Hepatocyte (in vitro differentiated cells): Measurements from ENCODE around the gene FAM117B. TPM values are rescaled to one million over a fixed set of nuclear protein-coding genes. Genes with fewer than 3 reads are reported as not detected.
A peak's percentile ranks its signal among the peaks of the same experiment; 100 is the strongest.

ENCODE experiments used
- DNase-seq: peaks from one replicate; pipeline ENCODE4 v3.0.0-alpha.2; 2016; ENCODE audit warnings: low spot score
- H2AFZ ChIP-seq: fragments of 200-600 bp; sonication (generic); 2 replicates; pipeline ENCODE4 v1.6.0; 2016; ENCODE audit warnings: antibody characterized with exemption, mild to moderate bottlenecking
- H3K27ac ChIP-seq: fragments of 200-600 bp; sonication (generic); 2 replicates; pipeline ENCODE4 v1.5.1; 2016; ENCODE audit warnings: mild to moderate bottlenecking
- H3K27me3 ChIP-seq: fragments of 200-600 bp; sonication (generic); 2 replicates; pipeline ENCODE4 v1.6.1; 2016
- H3K36me3 ChIP-seq: fragments of 200-600 bp; sonication (generic); replicated peaks from 2 replicates; pipeline ENCODE4 v1.5.1; 2016; ENCODE audit warnings: low read depth; ENCODE audit not compliant: insufficient read depth
- H3K4me1 ChIP-seq: fragments of 200-600 bp; sonication (generic); 2 replicates; pipeline ENCODE4 v1.5.1; 2016; ENCODE audit warnings: mild to moderate bottlenecking, moderate library complexity; ENCODE audit not compliant: insufficient read depth
- H3K4me2 ChIP-seq: fragments of 200-600 bp; sonication (generic); 2 replicates; pipeline ENCODE4 v1.6.0; 2016
- H3K4me3 ChIP-seq: fragments of 200-600 bp; sonication (generic); 2 replicates; pipeline ENCODE4 v1.5.1; 2016; ENCODE audit warnings: mild to moderate bottlenecking
- H3K79me2 ChIP-seq: fragments of 200-600 bp; sonication (generic); 2 replicates; pipeline ENCODE4 v1.6.0; 2017; ENCODE audit warnings: mild to moderate bottlenecking
- H3K9me2 ChIP-seq: fragments of 200-600 bp; sonication (generic); replicated peaks from 2 replicates; pipeline ENCODE4 v1.6.0; 2017; ENCODE audit warnings: mild to moderate bottlenecking; ENCODE audit not compliant: insufficient read depth
- H3K9me3 ChIP-seq: fragments of 200-600 bp; sonication (generic); 2 replicates; pipeline ENCODE4 v1.5.1; 2016; ENCODE audit warnings: low read depth, mild to moderate bottlenecking
- H4K20me1 ChIP-seq: fragments of 200-600 bp; sonication (generic); 2 replicates; pipeline ENCODE4 v1.6.0; 2016; ENCODE audit warnings: mild to moderate bottlenecking; ENCODE audit not compliant: insufficient read depth, poor library complexity, severe bottlenecking
- CTCF ChIP-seq: fragments of 200-600 bp; sonication (generic); IDR thresholded peaks from 2 replicates; pipeline ENCODE4 v1.5.1; 2016; ENCODE audit warnings: antibody characterized with exemption, mild to moderate bottlenecking; ENCODE audit not compliant: poor library complexity
- EZH2 ChIP-seq: fragments of 200-600 bp; sonication (generic); IDR thresholded peaks from 2 replicates; pipeline ENCODE4 v1.6.1; 2016; ENCODE audit warnings: antibody characterized with exemption, mild to moderate bottlenecking, borderline replicate concordance
- EZH2phosphoT487 ChIP-seq: fragments of 200-600 bp; sonication (generic); IDR thresholded peaks from one replicate; pipeline ENCODE4 v1.6.1; 2018; ENCODE audit warnings: antibody characterized with exemption, mild to moderate bottlenecking, low read depth, moderate library complexity; ENCODE audit not compliant: unreplicated experiment, severe bottlenecking
- WGBS: methylation state at CpG from one replicate; pipeline ENCODE4 v1.1.6; 2016; ENCODE audit warnings: low lambda C conversion rate; ENCODE audit errors: missing lambda C conversion rate; 5-methylcytosine and 5-hydroxymethylcytosine counted together
- polyA plus RNA-seq: library from polyadenylated mRNA; unstranded; fragments of >200 nt; fragmentation: Nextera tagmentation; extraction: Ambion mirVana; gene quantifications from 2 replicates; pipeline ENCODE4 v1.2.1, GENCODE V29; 2016
- total RNA-seq: library from RNA; depleted of rRNA; stranded (reverse); fragments of >200 nt; gene quantifications from 2 replicates; pipeline ENCODE4 v1.2.3, GENCODE V29; 2014

Gene FAM117B
- total and polyA plus RNA-seq, 2 experiments from 2014 or later, result 9.0 to 13.8 TPM

GRCh38 chr2:202608142-202608852, 26.5 kb upstream of the FAM117B start:
- Histone ChIP-seq H3K9me2 (no peaks in the 10 kb centered on the region), H3K36me3 (no peaks in the 10 kb centered on the region), H3K27ac (no peak overlapping the region), H3K4me2 (no peak overlapping the region), H3K79me2 (no peaks in the 10 kb centered on the region), H3K27me3 (no peaks in the 10 kb centered on the region), H4K20me1 (no peaks in the 10 kb centered on the region), H3K9me3 (no peaks in the 10 kb centered on the region), H3K4me1 (peaks cover 2% of the 10 kb centered on the region), H3K4me3 (no peak overlapping the region), H2AFZ (no peak overlapping the region)
- 94% methylated on average over 2 of the region's 2 CpGs for WGBS
- TF ChIP-seq CTCF, result no peak
- TF ChIP-seq EZH2phosphoT487, result no peak
- TF ChIP-seq EZH2, result no peak
- DNase-seq, result no peak

- no peaks in the 10 kb centered on the region for H4K20me1 ChIP-seq
- no peaks in the 10 kb centered on the region for H3K27me3 ChIP-seq
- 68% methylated on average over 3 of the region's 3 CpGs for WGBS
- H3K9me2 ChIP-seq, result no peaks in the 10 kb centered on the region
- no peaks in the 10 kb centered on the region for H3K9me3 ChIP-seq
- peak overlapping the region; percentile 6 for H3K27ac ChIP-seq
- H3K4me1 ChIP-seq, result peaks cover 2% of the 10 kb centered on the region
- no peaks in the 10 kb centered on the region for H3K36me3 ChIP-seq
- H2AFZ ChIP-seq, result no peak overlapping the region
- H3K4me2 ChIP-seq, result no peak overlapping the region
- TF ChIP-seq EZH2phosphoT487, result no peak
- TF ChIP-seq EZH2, result no peak
- no peak for TF ChIP-seq CTCF
- no peak overlapping the region for H3K4me3 ChIP-seq
- no peaks in the 10 kb centered on the region for H3K79me2 ChIP-seq
- no peak for DNase-seq
These were observed 25.2 kb upstream of the FAM117B start for GRCh38 chr2:202609381-202610145.

- H3K27ac ChIP-seq, result no peak overlapping the region
- DNase-seq, result no peak
These were observed 24.4 kb upstream of the FAM117B start for GRCh38 chr2:202610380-202610779.

More at GRCh38 chr2:202610380-202610779, 24.4 kb upstream of the FAM117B start:
- no peaks in the 10 kb centered on the region for H3K9me2 ChIP-seq
- no peaks in the 10 kb centered on the region for H3K9me3 ChIP-seq
- H4K20me1 ChIP-seq, result no peaks in the 10 kb centered on the region
- no peaks in the 10 kb centered on the region for H3K36me3 ChIP-seq
- H3K27me3 ChIP-seq, result no peaks in the 10 kb centered on the region
- no peaks in the 10 kb centered on the region for H3K79me2 ChIP-seq
- no peak for TF ChIP-seq CTCF
- H3K4me1 ChIP-seq, result peaks cover 2% of the 10 kb centered on the region
- 85% methylated on average over 5 of the region's 5 CpGs for WGBS
- no peak overlapping the region for H3K4me2 ChIP-seq
- H2AFZ ChIP-seq, result no peak overlapping the region
- H3K4me3 ChIP-seq, result no peak overlapping the region
